Panc1 (cell line): ENCODE measurements around the gene DOCK8. TPM values are rescaled to one million over a fixed set of nuclear protein-coding genes. Genes with fewer than 3 reads are reported as not detected.

Experiments used
- ATAC-seq: fragments of 200-7000 bp; cut with Tn5 transposase; 2 replicates; pipeline ENCODE4 v1.9.1; 2020; ENCODE audit warnings: mild to moderate bottlenecking, moderate library complexity
- BruUV-seq: library from RNA; stranded (reverse); fragments of 400-500 nt; replicated peaks from 2 replicates; lab custom pipeline; 2021; lab: Mats Ljungman, UMichigan
- CTCF ChIA-PET: fragments of 300-600 bp; sonication (Branson Sonifier 250); formaldehyde crosslinking; loops from one replicate; lab custom pipeline; 2022; ENCODE audit warnings: antibody characterized with exemption; lab: Charles Lee
- POLR2A ChIA-PET: fragments of 300-600 bp; sonication (Branson Sonifier 250); formaldehyde crosslinking; loops from one replicate; lab custom pipeline; 2022; ENCODE audit warnings: antibody characterized with exemption; lab: Charles Lee
- DNase-seq: peaks from one replicate; pipeline ENCODE4 v3.0.0-alpha.2; 2010; ENCODE audit warnings: low read depth, low spot score
- H3K27ac ChIP-seq: 2 replicates; pipeline ENCODE4 v1.5.1; 2011; ENCODE audit warnings: mild to moderate bottlenecking, low read length, inconsistent platforms
- H3K27me3 ChIP-seq: fragments of 200-500 bp; sonication (Bioruptor generic); 2 replicates; pipeline ENCODE4 v1.6.0; 2014; ENCODE audit warnings: low read length, inconsistent platforms; ENCODE audit not compliant: control insufficient read depth, insufficient read depth
- H3K36me3 ChIP-seq: fragments of 200-500 bp; sonication (Bioruptor generic); 2 replicates; pipeline ENCODE4 v1.5.1; 2014; ENCODE audit warnings: inconsistent platforms, mild to moderate bottlenecking, low read length, moderate library complexity; ENCODE audit not compliant: control insufficient read depth, insufficient read depth
- H3K4me1 ChIP-seq: 2 replicates; pipeline ENCODE4 v1.5.1; 2011; ENCODE audit warnings: inconsistent platforms, mild to moderate bottlenecking, low read length, moderate library complexity; ENCODE audit not compliant: control insufficient read depth, insufficient read depth
- H3K4me3 ChIP-seq, 2 experiments: 2 replicates each; pipeline ENCODE4 v1.5.1; 2011 to 2012; ENCODE audit warnings: low read depth in 2 of 2, low read length in 2 of 2, mild to moderate bottlenecking in 2 of 2, inconsistent platforms in 1 of 2, moderate library complexity in 1 of 2
- H3K9me3 ChIP-seq: fragments of 200-500 bp; sonication (Bioruptor generic); 2 replicates; pipeline ENCODE4 v1.5.1; 2014; ENCODE audit warnings: low read depth, mild to moderate bottlenecking, inconsistent platforms, low read length, moderate library complexity; ENCODE audit not compliant: control insufficient read depth, insufficient read depth
- CTCF ChIP-seq: fragments of 450-650 bp; IDR thresholded peaks from 2 replicates; pipeline ENCODE4 v1.5.1; 2017; ENCODE audit warnings: mild to moderate bottlenecking
- POLR2AphosphoS5 ChIP-seq: IDR thresholded peaks from 2 replicates; pipeline ENCODE4 v1.6.1; 2012; ENCODE audit warnings: mild to moderate bottlenecking, low read depth, low read length, moderate library complexity
- REST ChIP-seq, 2 experiments: IDR thresholded peaks; 2 replicates each; pipeline ENCODE4 v1.6.1; 2011 to 2012; ENCODE audit warnings: low read depth in 2 of 2, control low read depth in 1 of 2, low read length in 1 of 2, mild to moderate bottlenecking in 1 of 2, moderate library complexity in 1 of 2; ENCODE audit not compliant: insufficient read depth in 1 of 2
- SIN3A ChIP-seq: IDR thresholded peaks from 2 replicates; pipeline ENCODE4 v1.6.1; 2012; ENCODE audit warnings: low read depth, mild to moderate bottlenecking, low read length, moderate library complexity, borderline replicate concordance; ENCODE audit not compliant: insufficient read depth
- TCF7L2 ChIP-seq: IDR thresholded peaks from 2 replicates; pipeline ENCODE4 v1.6.1; 2011; ENCODE audit warnings: mild to moderate bottlenecking, low read depth, low read length, inconsistent platforms
- in situ Hi-C: cut with HindIII; loops from 2 replicates; pipeline ENCODE4 v1.10.0; 2016; ENCODE audit warnings: low sequenced_read_pairs, low pct_unique_long_range_greater_than_20kb
- intact Hi-C: fragments of 100-400 bp; cut with micrococcal nuclease; formaldehyde crosslinking; loops from one replicate; pipeline ENCODE4 v1.10.0; 2022; ENCODE audit not compliant: unreplicated experiment
- total RNA-seq: library from RNA; stranded (reverse); gene quantifications from one replicate; pipeline ENCODE4 v1.2.1, GENCODE V29; 2021; ENCODE audit not compliant: unreplicated experiment

Gene DOCK8
- total RNA-seq, 1 experiment from 2014 or later: 1.4 TPM

GRCh38 chr9:296411-296810 is 81.7 kb downstream of the DOCK8 start:
- Histone ChIP-seq H3K27me3 (no peaks in the 10 kb centered on the region), H3K36me3 (no peaks in the 10 kb centered on the region), H3K27ac (no peak overlapping the region), H3K4me3 (no peak overlapping the region), H3K4me1 (no peaks in the 10 kb centered on the region), H3K9me3 (no peaks in the 10 kb centered on the region)
- TF ChIP-seq TCF7L2: no peak
- TF ChIP-seq POLR2AphosphoS5: no peak
- TF ChIP-seq REST (IDR thresholded peaks at IDR 0.05; ENCODE audit: insufficient read depth in 1 of 2, low read depth in 2 of 2, low read length in 1 of 2): no peak
- TF ChIP-seq CTCF: no peak
- no peak for TF ChIP-seq SIN3A
- DNase-seq (no peak), ATAC-seq (no peak)
- in situ Hi-C loops: no loop called here
- POLR2A ChIA-PET: no interaction called here
- no TSS peak for BruUV-seq
- intact Hi-C loops: no loop called here
- CTCF ChIA-PET: no interaction called here

- no peaks in the 10 kb centered on the region for H3K9me3 ChIP-seq
- BruUV-seq: no TSS peak
- H3K36me3 ChIP-seq: no peaks in the 10 kb centered on the region
- H3K4me3 ChIP-seq: no peak overlapping the region
- in situ Hi-C loops: no loop called here
- intact Hi-C loops: no loop called here
- no peak for TF ChIP-seq POLR2AphosphoS5
- TF ChIP-seq TCF7L2: no peak
- no peak for TF ChIP-seq CTCF
- TF ChIP-seq SIN3A: no peak
- no peak for TF ChIP-seq REST (IDR thresholded peaks at IDR 0.05; ENCODE audit: insufficient read depth in 1 of 2, low read depth in 2 of 2, low read length in 1 of 2)
- no peaks in the 10 kb centered on the region for H3K27me3 ChIP-seq
- ChIA-PET CTCF (no interaction called here), POLR2A (no interaction called here)
- no peak overlapping the region for H3K27ac ChIP-seq
- DNase-seq: no peak
- no peak for ATAC-seq
- no peaks in the 10 kb centered on the region for H3K4me1 ChIP-seq
Observed at GRCh38 chr9:297104-297972, 82.7 kb downstream of the DOCK8 start.
